H1 (cell line): ENCODE measurements around the gene DCDC2.

Source experiments
- CBX5 ChIP-seq: fragments of 300-800, 300-1000 bp; sonication (generic); IDR thresholded peaks from 2 replicates; pipeline ENCODE4 v1.7.1; 2016; ENCODE audit warnings: antibody characterized with exemption, low read length, low read depth
- CEBPB ChIP-seq: IDR thresholded peaks from 2 replicates; pipeline ENCODE4 v1.6.1; 2012; ENCODE audit warnings: low read depth, low read length
- CREB1 ChIP-seq: IDR thresholded peaks from 2 replicates; pipeline ENCODE4 v1.6.1; 2012; ENCODE audit warnings: inconsistent platforms
- CTCF ChIP-seq, 3 experiments: IDR thresholded peaks; 1 replicate in 2 of 3; 2 replicates in 1 of 3; pipeline versions ENCODE4 v1.5.1 to v1.6.1; 2011; ENCODE audit warnings: low read length in 3 of 3, mild to moderate bottlenecking in 3 of 3, inconsistent platforms in 2 of 3, low read depth in 1 of 3, moderate library complexity in 1 of 3; ENCODE audit not compliant: insufficient read depth in 1 of 3; ENCODE audit errors: control extremely low read depth in 1 of 3
- HDAC6 ChIP-seq: IDR thresholded peaks from one replicate; pipeline ENCODE4 v1.7.1; 2012; ENCODE audit warnings: low read depth, mild to moderate bottlenecking, inconsistent platforms, low read length, moderate library complexity
- JUND ChIP-seq: IDR thresholded peaks from 2 replicates; pipeline ENCODE4 v1.6.1; 2011; ENCODE audit warnings: mild to moderate bottlenecking, improper control_type of control experiment, low read length
- MAX ChIP-seq: IDR thresholded peaks from 2 replicates; pipeline ENCODE4 v1.6.1; 2012; ENCODE audit warnings: inconsistent platforms
- POLR2A ChIP-seq, 2 experiments: IDR thresholded peaks; 1 replicate in 1 of 2; 2 replicates in 1 of 2; pipeline ENCODE4 v1.6.1; 2011; ENCODE audit warnings: low read depth in 2 of 2, low read length in 2 of 2, mild to moderate bottlenecking in 2 of 2; ENCODE audit errors: control extremely low read depth in 1 of 2
- POLR2AphosphoS5 ChIP-seq: IDR thresholded peaks from 2 replicates; pipeline ENCODE4 v1.6.1; 2011; ENCODE audit warnings: low read depth, low read length
- RAD21 ChIP-seq, 2 experiments: IDR thresholded peaks in 1 of 2; conservative IDR thresholded peaks in 1 of 2; 2 replicates each; pipeline ENCODE4 v1.6.1; 2011; ENCODE audit warnings: low read depth in 2 of 2, low read length in 2 of 2, improper control_type of control experiment in 1 of 2, inconsistent platforms in 1 of 2, mild to moderate bottlenecking in 1 of 2, moderate library complexity in 1 of 2
- RFX5 ChIP-seq: IDR thresholded peaks from 2 replicates; pipeline ENCODE4 v1.6.1; 2011; ENCODE audit warnings: low read depth, low read length, improper control_type of control experiment, borderline replicate concordance
- TAF1 ChIP-seq: IDR thresholded peaks from 2 replicates; pipeline ENCODE4 v1.6.1; 2011; ENCODE audit warnings: mild to moderate bottlenecking, low read depth, low read length
- YY1 ChIP-seq: IDR thresholded peaks from 2 replicates; pipeline ENCODE4 v1.6.1; 2011; ENCODE audit warnings: low read depth, mild to moderate bottlenecking, low read length
- TF ChIP-seq, protein P1 (sequence below): IDR thresholded peaks from 2 replicates; pipeline ENCODE4 v1.6.1; 2011; ENCODE audit warnings: low read length, improper control_type of control experiment

GRCh38 chr6:24148154-24148570 lies 209.7 kb downstream of the DCDC2 start:
- TF ChIP-seq POLR2A (IDR thresholded peaks at IDR 0.05; ENCODE audit: control extremely low read depth in 1 of 2, low read depth in 2 of 2, low read length in 2 of 2): no peak
- no peak for TF ChIP-seq POLR2AphosphoS5
- TF ChIP-seq JUND: no peak
- no peak for TF ChIP-seq RFX5
- TF ChIP-seq CTCF (IDR thresholded peaks at IDR 0.05; ENCODE audit: control extremely low read depth in 1 of 3, insufficient read depth in 1 of 3, low read depth in 1 of 3, low read length in 3 of 3): no peak
- TF ChIP-seq MAX: no peak
- no peak for TF ChIP-seq RAD21 (IDR thresholded peaks at IDR 0.05 in 1 of 2, conservative IDR thresholded peaks at IDR 0.05 in 1 of 2; ENCODE audit: low read depth in 2 of 2, low read length in 2 of 2)
- TF ChIP-seq YY1: no peak
- no peak for TF ChIP-seq CBX5
- TF ChIP-seq, protein P1, sequence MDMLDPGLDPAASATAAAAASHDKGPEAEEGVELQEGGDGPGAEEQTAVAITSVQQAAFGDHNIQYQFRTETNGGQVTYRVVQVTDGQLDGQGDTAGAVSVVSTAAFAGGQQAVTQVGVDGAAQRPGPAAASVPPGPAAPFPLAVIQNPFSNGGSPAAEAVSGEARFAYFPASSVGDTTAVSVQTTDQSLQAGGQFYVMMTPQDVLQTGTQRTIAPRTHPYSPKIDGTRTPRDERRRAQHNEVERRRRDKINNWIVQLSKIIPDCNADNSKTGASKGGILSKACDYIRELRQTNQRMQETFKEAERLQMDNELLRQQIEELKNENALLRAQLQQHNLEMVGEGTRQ: no peak
- no peak for TF ChIP-seq TAF1
- TF ChIP-seq HDAC6: no peak
- TF ChIP-seq CREB1: no peak
- TF ChIP-seq CEBPB: no peak
